ENCODE measurements around the gene CFAP58.

DNA sequence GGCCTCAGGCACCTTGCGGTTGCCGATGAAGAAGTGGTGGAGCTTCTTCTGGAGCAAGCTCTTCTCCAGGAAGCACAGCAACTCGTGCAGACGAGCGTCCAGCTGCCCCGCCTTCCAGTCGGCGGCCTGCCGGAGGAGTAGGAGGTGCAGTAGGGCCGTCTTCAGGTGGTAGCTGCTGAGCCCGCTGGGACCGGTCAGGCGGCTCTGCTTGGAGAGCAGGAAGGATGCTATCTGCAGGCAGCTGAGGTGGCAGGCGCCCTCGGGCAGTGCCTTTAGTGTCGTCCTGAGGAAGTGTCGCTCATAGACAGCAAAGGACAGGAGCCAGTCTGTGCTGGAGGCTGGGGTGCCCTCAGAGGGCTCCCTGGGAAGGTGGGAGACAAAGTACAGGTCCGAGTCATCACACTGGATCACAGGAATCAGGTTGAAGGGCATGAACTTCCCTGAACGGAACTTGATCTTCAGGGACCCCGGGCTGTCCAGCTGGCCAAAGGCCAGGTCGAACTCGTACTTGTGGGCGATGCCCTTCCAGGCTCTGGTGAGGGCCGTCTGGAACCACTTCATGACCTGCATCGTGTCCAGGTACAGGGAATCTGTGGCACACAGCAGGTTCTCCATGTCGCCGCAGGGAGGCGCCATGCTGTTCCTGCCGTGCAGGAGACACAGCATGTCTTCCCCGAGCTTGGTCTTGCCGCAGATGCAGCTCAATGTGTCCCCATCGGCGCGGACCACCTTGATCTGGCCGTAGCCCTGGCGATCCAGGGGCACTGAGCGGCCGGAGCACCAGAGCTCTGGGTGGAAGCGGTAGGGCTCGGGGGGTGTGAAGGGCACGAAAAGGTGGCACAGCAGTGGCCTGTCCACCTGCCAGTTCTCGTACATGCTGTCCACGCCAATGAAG lies 38.8 kb upstream of the CFAP58 start:
- TF ChIP-seq CTCF (IDR thresholded peaks at IDR 0.05 in 4 of 5, conservative IDR thresholded peaks at IDR 0.05 in 1 of 5) (no peak), POLR2A (IDR thresholded peaks at IDR 0.05) (no peak)
